Measurements from ENCODE around the gene HACD1.

The HACD1 gene

DNA sequence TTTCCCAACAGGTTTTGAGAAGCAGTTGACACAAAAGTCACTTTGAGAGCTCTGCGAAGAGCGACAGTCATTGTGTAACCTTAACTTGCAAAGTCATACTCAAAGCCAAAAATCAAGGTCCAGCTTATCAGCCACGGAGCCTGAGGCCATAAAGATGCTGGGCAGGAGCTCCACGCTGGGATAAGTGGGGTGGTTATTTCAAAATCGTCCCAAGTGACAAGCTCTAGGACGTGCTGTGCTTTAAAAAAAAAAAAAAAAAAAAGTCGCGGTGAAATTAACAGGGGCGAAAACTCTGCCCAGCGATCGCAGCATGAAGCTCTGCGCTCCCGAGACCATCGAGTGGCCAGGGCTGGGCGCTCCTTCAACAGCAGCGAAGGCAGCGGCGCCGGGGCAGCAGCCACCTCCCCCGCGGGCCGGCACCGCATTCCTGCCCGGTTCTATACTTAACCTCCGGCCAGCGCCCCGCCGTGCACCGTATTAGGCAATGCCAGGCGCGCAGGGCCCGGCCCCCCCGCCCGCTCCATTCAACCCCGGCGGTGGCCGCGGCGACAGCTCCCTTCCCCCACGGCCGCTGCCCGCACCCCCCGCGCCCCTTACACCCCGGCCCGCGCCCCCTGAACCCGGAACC lies 657 bp downstream of the HACD1 start:
- Histone ChIP-seq H2AFZ (ENCODE audit: low read depth, low read length) (peak overlapping the region; percentile 98), H3K27ac (ENCODE audit: low read length) (peak overlapping the region; percentile 72; the same call in 1 of the 2 replicates), H3K9me3 (ENCODE audit: insufficient read depth, low read length, severe bottlenecking) (no peaks in the 10 kb centered on the region), H3K27me3 (ENCODE audit: insufficient read depth, low read length, poor library complexity) (no peaks in the 10 kb centered on the region), H3K36me3 (ENCODE audit: insufficient read depth, low read length) (no peaks in the 10 kb centered on the region), H3K4me1 (ENCODE audit: insufficient read depth, low read length) (peaks cover 17% of the 10 kb centered on the region), H3K9ac (ENCODE audit: low read depth, low read length) (peak overlapping the region; percentile 83), H3K4me3 (ENCODE audit: low read depth in 1 of 2, low read length in 2 of 2) (peak overlapping the region; percentile 77 to 93), H3K4me2 (ENCODE audit: insufficient read depth, low read length) (peak overlapping the region; percentile 99), H4K20me1 (ENCODE audit: insufficient read depth, low read length) (no peaks in the 10 kb centered on the region), H3K79me2 (ENCODE audit: insufficient read depth, low read length) (peaks cover 3% of the 10 kb centered on the region; the same call in 1 of the 2 replicates)
- TF ChIP-seq EZH2 (IDR thresholded peaks at IDR 0.05; ENCODE audit: borderline replicate concordance, low read depth, low read length, severe bottlenecking), result no peak
- TF ChIP-seq, protein P1, sequence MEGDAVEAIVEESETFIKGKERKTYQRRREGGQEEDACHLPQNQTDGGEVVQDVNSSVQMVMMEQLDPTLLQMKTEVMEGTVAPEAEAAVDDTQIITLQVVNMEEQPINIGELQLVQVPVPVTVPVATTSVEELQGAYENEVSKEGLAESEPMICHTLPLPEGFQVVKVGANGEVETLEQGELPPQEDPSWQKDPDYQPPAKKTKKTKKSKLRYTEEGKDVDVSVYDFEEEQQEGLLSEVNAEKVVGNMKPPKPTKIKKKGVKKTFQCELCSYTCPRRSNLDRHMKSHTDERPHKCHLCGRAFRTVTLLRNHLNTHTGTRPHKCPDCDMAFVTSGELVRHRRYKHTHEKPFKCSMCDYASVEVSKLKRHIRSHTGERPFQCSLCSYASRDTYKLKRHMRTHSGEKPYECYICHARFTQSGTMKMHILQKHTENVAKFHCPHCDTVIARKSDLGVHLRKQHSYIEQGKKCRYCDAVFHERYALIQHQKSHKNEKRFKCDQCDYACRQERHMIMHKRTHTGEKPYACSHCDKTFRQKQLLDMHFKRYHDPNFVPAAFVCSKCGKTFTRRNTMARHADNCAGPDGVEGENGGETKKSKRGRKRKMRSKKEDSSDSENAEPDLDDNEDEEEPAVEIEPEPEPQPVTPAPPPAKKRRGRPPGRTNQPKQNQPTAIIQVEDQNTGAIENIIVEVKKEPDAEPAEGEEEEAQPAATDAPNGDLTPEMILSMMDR (IDR thresholded peaks at IDR 0.05; ENCODE audit: borderline replicate concordance, extremely low read depth, low read length, poor library complexity, severe bottlenecking), result no peak
- DNase-seq (peak; percentile 39), ATAC-seq (ENCODE audit: insufficient read depth, low read depth) (peak; percentile 48)

DNA sequence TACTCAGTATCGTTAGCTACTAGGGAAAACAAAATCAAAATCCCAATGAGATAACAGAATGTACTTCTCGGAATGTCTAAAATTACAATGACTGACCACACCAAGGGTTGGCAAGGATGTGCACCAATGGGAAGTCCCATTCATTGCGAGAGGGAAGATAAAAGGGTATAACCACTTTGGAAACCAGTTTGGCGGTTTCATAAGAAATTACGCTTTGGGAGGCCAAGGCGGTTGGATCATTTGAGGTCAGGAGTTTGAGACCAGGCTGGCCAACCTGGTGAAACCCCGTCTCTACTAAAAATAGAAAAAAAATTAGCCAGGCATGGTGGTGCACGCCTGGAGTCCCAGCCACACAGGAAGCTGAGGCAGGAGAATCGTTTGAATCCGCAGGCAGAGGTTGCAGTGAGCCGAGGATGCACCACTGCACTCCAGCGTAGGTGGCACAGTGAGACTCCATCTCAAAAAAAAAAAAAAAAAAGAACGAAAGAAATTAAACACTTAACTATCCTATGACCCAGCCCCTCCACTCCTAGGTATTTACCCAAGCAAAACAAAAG lies 7.6 kb downstream of the HACD1 start:
- no peak overlapping the region for H3K4me2 ChIP-seq (ENCODE audit: insufficient read depth, low read length)
- ATAC-seq (ENCODE audit: insufficient read depth, low read depth) (no peak), DNase-seq (no peak)
- TF ChIP-seq EZH2 (IDR thresholded peaks at IDR 0.05; ENCODE audit: borderline replicate concordance, low read depth, low read length, severe bottlenecking), result no peak
- TF ChIP-seq, protein P1 (IDR thresholded peaks at IDR 0.05; ENCODE audit: borderline replicate concordance, extremely low read depth, low read length, poor library complexity, severe bottlenecking), result no peak
- no peaks in the 10 kb centered on the region for H3K27me3 ChIP-seq (ENCODE audit: insufficient read depth, low read length, poor library complexity)
- H3K4me3 ChIP-seq (ENCODE audit: low read depth in 1 of 2, low read length in 2 of 2), result no peak overlapping the region
- no peaks in the 10 kb centered on the region for H3K79me2 ChIP-seq (ENCODE audit: insufficient read depth, low read length)
- peaks cover 6% of the 10 kb centered on the region; the same call in 1 of the 2 replicates for H3K4me1 ChIP-seq (ENCODE audit: insufficient read depth, low read length)
- H3K9ac ChIP-seq (ENCODE audit: low read depth, low read length), result no peak overlapping the region
- no peak overlapping the region for H3K27ac ChIP-seq (ENCODE audit: low read length)
- no peak overlapping the region for H2AFZ ChIP-seq (ENCODE audit: low read depth, low read length)
- H3K36me3 ChIP-seq (ENCODE audit: insufficient read depth, low read length), result no peaks in the 10 kb centered on the region
- H4K20me1 ChIP-seq (ENCODE audit: insufficient read depth, low read length), result no peaks in the 10 kb centered on the region
- no peaks in the 10 kb centered on the region for H3K9me3 ChIP-seq (ENCODE audit: insufficient read depth, low read length, severe bottlenecking)

DNA sequence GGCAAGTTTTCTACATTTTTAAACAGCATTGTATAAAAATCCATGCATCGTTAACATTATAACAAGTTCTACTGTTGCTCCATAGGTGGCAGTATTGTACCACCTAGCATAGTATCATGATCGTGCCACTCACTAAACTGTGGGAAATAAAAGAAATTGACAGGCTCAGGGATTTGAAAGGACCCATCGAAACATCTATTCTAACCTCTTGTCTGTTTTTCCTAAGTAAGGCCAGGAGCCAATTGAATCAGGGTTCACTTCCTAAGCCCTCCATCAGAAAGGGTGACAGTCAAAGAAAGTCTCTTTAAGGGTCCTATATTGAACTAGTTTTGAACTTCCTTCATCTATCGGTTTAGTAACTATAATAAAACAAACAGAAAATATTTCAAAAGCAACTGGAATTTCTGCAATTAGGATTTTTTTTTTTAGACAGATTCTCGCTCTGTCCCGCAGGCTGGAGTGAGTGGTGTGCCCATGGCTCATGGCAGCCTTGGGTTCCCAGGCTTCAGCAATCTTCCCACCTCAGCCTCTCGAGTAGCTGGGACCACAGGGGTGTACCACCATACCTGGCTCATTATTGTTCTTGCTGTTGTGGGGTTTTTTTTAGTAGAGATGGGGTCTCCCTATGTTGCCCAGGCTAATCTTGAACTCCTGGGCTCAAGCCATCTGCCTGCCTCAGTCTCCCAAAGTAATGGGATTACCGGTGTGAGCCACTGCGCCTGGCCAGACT lies 9.4 kb downstream of the HACD1 start:
- no peaks in the 10 kb centered on the region for H3K27me3 ChIP-seq (ENCODE audit: insufficient read depth, low read length, poor library complexity)
- no peaks in the 10 kb centered on the region for H3K9me3 ChIP-seq (ENCODE audit: insufficient read depth, low read length, severe bottlenecking)
- no peaks in the 10 kb centered on the region for H4K20me1 ChIP-seq (ENCODE audit: insufficient read depth, low read length)
- no peak overlapping the region for H3K9ac ChIP-seq (ENCODE audit: low read depth, low read length)
- ATAC-seq (ENCODE audit: insufficient read depth, low read depth), result peak; percentile 94
- no peak overlapping the region for H3K27ac ChIP-seq (ENCODE audit: low read length)
- H3K4me3 ChIP-seq (ENCODE audit: low read depth in 1 of 2, low read length in 2 of 2), result no peak overlapping the region
- peak; percentile 37 for DNase-seq
- H2AFZ ChIP-seq (ENCODE audit: low read depth, low read length), result peak overlapping the region; percentile 47; the same call in 1 of the 2 replicates
- H3K79me2 ChIP-seq (ENCODE audit: insufficient read depth, low read length), result no peaks in the 10 kb centered on the region
- H3K4me1 ChIP-seq (ENCODE audit: insufficient read depth, low read length), result peaks cover 6% of the 10 kb centered on the region; the same call in 1 of the 2 replicates
- H3K4me2 ChIP-seq (ENCODE audit: insufficient read depth, low read length), result peak overlapping the region; percentile 30; the same call in 1 of the 2 replicates
- TF ChIP-seq, protein P1 (IDR thresholded peaks at IDR 0.05; ENCODE audit: borderline replicate concordance, extremely low read depth, low read length, poor library complexity, severe bottlenecking), result peak; percentile 87
- no peak for TF ChIP-seq EZH2 (IDR thresholded peaks at IDR 0.05; ENCODE audit: borderline replicate concordance, low read depth, low read length, severe bottlenecking)
- H3K36me3 ChIP-seq (ENCODE audit: insufficient read depth, low read length), result no peaks in the 10 kb centered on the region
